GM18951 (cell line): ENCODE measurements around the gene CHRM1.

Experiments used
- POLR2A ChIP-seq: IDR thresholded peaks from 4 replicates; pipeline ENCODE4 v1.6.1; 2011; ENCODE audit warnings: mild to moderate bottlenecking; ENCODE audit not compliant: insufficient read length, insufficient read depth; ENCODE audit errors: extremely low read depth
- in situ Hi-C: fragments of 300-500 bp; cut with MboI; formaldehyde crosslinking; loops from one replicate; pipeline ENCODE4 v1.12.0; 2022; ENCODE audit warnings: low sequenced_read_pairs, mixed read lengths, inconsistent platforms; ENCODE audit not compliant: unreplicated experiment

Gene CHRM1

DNA sequence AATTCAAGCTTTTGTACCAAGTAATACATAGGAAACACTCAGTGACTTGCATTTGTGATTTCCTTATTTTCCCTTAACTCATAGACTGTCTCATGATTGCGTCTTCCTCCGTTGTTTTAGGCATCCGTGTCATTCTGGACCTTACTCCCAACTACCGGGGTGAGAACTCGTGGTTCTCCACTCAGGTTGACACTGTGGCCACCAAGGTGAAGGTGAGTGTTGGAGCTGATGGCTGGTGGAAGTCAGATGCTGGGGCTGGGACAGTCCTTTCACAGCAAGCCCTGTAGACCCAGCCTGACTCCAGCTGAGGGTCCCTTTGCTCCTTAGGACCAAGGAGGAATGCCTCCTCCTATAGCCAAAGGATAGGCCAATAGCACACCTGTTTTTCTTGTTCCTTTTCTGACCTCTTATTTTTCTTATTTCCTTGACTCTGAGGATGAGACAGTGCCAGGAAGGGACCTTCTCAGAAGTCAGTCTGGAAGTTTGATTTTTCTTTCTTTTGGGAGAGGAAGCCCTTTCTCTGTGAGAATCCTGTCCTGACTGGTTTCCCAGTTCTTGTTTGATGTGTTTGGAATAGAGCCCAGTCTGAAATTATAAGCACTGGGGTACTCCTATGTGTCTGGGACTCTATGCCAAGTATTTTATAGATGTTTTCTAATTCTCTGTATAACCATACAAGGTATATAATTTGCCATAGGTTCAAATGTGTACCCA lies 38.2 kb downstream of the CHRM1 start:
- no peak for TF ChIP-seq POLR2A
- in situ Hi-C loops, result no loop called here

DNA sequence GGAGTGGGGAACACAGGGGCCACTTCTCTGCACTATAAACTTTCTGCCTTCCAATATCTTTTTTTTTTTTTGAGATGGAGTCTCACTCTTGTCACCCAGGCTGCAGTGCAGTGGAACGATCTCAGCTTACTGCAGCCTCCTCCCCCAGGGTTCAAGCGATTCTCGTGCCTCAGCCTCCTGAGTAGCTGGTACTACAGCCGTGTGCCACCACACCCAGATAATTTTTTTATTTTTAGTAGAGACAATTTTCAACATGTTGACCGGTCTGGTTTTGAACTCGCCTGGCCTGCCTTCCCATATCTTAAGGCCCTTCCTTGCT lies 38.8 kb downstream of the CHRM1 start:
- no peak for TF ChIP-seq POLR2A
- in situ Hi-C loops, result no loop called here

DNA sequence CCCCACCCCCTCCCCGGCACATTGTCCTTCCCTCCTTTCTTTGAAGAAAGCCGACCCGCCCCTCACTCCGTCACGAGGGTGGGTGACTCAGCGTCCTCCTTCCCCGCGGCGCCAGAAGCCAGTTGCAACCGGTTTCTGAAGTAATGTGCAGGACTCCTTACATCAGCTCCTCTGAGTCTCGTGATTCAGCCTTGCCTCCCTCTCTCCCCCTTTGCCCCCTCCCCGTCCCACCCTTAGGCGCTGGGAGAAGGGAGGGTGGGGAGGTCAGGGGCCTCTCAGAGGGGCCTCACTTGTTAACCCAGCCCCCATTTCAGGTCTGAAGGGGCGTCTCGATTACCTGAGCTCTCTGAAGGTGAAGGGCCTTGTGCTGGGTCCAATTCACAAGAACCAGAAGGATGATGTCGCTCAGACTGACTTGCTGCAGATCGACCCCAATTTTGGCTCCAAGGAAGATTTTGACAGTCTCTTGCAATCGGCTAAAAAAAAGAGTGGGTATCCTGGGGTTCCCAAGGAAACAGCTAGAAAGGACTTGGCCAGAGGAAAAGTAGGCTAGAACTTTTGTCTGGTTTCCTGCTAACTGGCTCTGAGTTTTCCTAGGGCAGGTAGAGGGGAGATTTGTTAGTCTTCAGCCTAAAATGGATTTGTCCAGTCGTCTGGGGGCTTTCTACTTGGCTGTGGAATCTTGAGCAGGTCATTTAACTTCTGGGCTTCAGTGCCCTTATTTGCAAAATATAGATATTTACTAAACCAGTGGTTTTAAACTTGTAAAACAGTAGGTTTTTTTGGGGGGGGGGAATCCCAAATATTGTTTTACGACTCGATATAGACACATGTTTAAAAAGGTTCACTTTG lies 39.4 kb downstream of the CHRM1 start:
- TF ChIP-seq POLR2A, result peak; percentile 43
- in situ Hi-C loops, result no loop called here

DNA sequence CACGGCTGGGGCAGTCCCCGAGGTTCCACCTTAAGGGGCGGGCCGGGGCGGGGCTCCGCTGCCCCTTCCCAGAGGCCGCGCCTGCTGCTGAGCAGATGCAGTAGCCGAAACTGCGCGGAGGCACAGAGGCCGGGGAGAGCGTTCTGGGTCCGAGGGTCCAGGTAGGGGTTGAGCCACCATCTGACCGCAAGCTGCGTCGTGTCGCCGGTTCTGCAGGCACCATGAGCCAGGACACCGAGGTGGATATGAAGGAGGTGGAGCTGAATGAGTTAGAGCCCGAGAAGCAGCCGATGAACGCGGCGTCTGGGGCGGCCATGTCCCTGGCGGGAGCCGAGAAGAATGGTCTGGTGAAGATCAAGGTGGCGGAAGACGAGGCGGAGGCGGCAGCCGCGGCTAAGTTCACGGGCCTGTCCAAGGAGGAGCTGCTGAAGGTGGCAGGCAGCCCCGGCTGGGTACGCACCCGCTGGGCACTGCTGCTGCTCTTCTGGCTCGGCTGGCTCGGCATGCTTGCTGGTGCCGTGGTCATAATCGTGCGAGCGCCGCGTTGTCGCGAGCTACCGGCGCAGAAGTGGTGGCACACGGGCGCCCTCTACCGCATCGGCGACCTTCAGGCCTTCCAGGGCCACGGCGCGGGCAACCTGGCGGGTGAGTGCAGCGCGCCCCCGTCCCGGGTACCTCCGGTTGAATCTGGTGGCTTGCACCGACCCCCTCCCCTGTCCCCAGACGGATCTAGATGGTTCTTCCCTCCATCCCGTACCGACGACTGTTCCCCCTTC lies 40.2 kb downstream of the CHRM1 start, which contains the start of gene SLC3A2:
SLC3A2 (plus strand) TSS at position 94 of the 776 bp plus-strand sequence; CDS start at position 222, 128 bp downstream.
- peak; percentile 99 for TF ChIP-seq POLR2A
- in situ Hi-C loops, result no loop called here

DNA sequence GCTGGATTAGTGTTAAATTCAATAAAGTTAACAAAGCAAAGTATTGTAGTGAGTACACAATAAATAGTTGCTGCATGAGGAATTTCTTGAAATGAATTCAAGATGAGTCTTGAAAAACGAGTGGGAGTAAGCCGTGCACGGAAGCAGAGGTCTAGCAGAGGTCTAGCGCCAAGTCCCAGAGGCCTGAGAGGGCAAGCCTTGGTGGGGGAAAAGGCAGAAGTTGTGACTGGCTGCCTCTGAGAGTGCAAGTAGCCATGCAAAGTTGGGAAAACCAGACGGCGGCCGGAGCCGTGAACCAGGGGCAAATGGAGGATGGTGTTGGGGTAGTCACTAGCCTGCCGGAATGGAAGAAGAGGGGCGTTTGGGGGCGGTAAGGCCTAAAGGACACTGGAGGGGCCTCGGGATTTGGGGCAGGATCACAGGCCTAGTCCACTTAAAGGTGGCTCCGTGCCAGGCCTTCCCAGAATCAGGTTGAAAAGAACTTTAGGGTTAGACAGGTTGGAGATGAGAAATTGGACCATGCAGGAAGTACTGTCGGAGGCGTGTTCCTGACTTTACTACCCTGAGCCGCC lies 40.8 kb downstream of the CHRM1 start:
- in situ Hi-C loops, result no loop called here
- no peak for TF ChIP-seq POLR2A

DNA sequence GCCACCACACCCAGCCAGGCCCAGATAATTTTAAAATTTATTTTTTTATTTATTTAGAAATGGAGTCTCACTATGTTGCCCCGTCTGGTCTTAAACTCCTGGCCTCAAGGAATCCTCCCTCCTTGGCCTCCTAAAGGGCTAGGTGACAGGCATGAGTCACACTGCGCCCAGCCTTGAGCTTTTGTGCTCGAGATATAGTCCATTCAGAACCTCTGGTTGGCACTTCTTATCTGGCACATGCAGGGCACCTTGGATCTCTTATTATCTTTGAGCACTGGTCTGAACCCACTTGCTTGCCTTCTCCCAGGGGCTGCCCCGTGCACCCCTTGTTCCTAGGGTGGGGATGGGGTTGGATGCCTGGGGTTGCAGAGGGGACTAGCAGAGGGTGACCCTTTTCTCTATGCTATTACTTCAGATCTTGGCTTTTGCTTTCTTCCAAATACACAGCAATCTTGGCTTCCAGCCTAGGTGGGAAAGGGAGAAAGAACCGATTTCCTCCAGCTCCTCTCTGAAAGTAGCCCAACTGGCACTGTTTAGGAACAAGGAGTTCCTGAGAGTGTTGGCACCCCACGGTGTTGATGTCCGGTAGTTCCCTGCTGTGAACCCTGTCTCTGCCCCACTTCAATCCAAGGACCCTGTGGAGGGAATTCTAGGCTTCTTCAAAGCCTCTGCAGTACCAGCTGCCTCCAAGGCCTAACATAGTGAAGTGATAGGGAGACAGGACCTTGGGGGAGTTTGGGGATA lies 41.8 kb downstream of the CHRM1 start:
- TF ChIP-seq POLR2A, result no peak
- in situ Hi-C loops, result no loop called here

DNA sequence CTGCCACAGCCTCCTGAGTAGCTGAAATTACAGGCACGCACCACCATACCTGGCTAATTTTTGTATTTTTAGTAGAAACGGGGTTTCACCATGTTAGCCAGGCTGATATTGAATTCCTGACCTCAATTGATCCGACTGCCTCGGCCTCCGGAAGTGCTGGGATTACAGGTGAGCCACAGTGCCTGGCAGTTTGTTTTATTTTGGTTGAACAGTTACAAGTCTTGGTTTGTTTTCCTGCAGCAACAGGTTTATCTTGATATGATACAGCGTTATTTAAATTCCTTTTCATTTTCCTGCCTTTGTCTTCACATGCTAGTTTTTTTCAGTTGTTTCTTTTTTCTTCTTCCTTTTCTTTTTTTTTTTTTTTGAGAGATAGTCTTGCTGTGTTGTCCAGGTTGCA lies 44.5 kb downstream of the CHRM1 start:
- in situ Hi-C loops, result no loop called here

DNA sequence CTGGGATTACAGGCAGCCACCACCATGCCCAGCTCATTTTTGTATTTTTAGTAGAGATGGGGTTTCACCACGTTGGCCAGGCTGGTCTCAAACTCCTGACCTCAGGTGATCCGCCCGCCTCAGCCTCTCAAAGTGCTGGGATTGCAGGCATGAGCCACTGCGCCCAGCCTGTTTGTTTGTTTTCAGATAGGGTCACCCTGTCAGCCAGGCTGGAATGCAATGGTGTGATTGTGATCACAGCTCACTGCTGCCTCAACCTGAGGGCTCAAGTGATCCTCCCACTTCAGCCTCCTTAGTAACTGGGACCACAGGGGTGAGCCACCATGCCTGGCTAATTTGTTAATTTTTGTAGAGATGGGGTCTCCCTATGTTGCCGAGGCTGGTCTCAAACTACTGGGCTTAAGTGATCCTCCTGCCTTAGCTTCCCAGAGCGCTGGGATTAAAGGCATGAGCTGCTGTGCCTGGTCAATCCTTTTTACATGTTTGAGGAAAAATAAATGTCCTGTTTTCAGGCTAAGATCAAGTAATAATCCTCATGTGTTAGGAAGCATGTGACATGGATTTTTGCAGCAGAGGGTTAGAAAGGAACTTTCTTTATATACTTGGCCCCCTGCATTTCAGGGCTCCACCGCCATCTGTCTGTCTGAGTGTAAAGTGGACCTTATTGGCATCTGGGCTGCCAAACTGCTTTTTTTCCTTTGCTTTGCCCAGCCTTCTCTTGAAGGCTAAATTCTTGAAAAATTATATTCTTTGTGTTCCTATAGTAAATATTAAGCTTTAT lies 45.3 kb downstream of the CHRM1 start:
- no peak for TF ChIP-seq POLR2A
- in situ Hi-C loops, result no loop called here

More for the DNA sequence above, 44.5 kb downstream of the CHRM1 start:
- no peak for TF ChIP-seq POLR2A

DNA sequence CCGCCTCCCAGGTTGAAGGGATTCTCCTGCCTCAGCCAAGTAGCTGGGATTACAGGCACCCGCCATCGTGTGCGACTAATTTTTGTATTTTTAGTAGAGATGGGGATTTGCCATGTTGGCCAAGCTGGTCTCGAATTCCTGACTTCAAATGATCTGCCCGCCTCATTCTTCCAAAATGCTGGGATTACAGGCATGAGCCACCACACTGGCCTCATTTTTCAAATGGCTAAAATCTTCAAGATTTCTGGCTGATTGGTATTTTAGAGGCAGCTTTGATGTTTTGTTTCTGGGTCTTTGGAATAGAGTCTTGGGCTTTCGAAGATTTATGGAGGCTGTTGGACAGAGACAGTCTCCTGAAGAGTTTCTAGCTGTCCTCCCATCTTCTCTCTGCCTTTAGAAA lies 46.3 kb downstream of the CHRM1 start:
- in situ Hi-C loops, result loop anchor here (25.0 kb wide), 1 partner anchor 488 kb away; no protein-coding TSS in a partner anchor
- TF ChIP-seq POLR2A, result no peak

DNA sequence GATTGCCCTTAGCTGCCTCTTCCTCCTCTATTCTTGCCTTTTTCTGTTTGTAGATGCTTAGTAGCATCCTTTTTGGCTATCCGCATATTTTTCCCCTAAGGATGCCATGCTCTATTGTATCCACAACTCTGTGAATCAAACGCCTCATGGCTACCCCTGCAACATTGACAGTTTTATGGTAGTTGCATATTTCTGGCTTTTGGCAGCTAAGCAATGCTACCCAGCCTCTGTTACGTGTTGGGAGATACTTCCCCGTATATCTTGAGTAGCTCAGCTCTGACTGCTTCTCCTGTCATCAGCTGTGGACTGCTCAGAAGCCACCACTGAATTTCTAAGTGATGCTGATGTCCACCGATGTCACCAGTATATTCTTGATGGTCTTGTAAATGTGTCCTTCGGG lies 55.5 kb downstream of the CHRM1 start:
- in situ Hi-C loops, result loop anchor here (25.0 kb wide), 1 partner anchor 478 kb away; no protein-coding TSS in a partner anchor
- no peak for TF ChIP-seq POLR2A

DNA sequence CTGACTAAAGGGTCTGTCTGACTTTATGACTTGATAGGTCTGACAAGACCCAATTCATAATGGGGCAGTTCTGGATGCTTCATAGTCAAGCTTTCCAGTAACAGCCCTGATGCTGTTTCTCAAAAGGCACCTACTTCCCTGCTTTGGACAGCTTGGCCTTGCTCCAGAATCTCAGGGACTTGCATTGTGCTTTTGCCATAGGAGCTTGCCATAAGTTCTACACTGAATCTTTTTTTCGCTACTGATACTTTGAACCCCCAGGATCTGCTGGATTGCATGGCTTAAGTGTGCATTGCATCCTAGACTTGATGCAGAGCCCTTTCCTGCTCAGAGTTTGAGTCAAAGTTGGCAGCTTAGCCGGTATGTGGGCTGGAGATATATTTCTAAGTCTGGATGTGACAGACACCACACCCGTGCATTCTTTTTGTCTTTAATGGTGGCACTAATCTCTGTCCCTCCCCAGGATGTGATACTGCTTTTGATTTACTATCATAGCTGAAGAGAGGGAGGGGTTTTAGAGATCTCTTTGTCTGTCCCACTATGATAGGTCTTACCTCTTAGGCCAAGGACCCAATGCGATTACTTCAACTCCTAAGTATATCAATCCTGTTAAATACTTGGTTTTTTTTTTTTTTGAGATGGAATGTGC lies 57.4 kb downstream of the CHRM1 start:
- in situ Hi-C loops, result loop anchor here (25.0 kb wide), 1 partner anchor 477 kb away; no protein-coding TSS in a partner anchor
- no peak for TF ChIP-seq POLR2A

DNA sequence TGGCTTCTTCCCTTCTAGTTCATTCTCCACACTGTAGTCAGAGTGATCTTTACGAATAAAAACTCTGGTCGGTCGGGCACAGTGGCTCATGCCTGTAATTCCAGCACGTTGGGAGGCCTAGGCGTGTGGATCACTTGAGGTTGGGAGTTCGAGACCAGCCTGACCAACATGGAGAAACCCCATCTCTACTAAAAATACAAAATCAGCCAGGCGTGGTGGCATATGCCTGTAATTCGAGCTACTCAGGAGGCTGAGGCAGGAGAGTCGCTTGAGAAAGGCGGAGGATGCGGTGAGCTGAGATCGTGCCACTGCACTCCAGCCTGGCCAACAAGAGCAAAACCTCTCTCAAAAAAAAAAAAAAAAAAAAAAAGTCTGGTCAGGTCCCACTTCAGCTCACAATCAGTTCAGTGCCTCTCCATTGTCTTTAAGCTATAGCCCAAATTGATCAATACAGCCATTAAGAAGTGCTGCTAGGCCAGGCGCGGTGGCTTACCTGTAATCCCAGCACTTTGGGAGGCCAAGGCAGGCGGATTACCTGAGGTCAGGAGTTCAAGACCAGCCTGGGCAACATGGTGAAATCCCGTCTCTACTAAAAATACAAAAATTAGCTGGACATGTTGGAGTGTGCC lies 59.5 kb downstream of the CHRM1 start:
- in situ Hi-C loops, result loop anchor here (25.0 kb wide), 1 partner anchor 474 kb away; no protein-coding TSS in a partner anchor
